ENCODE results near the gene MGLL.
A peak's percentile ranks its signal among the peaks of the same experiment; 100 is the strongest.

Gene MGLL

DNA sequence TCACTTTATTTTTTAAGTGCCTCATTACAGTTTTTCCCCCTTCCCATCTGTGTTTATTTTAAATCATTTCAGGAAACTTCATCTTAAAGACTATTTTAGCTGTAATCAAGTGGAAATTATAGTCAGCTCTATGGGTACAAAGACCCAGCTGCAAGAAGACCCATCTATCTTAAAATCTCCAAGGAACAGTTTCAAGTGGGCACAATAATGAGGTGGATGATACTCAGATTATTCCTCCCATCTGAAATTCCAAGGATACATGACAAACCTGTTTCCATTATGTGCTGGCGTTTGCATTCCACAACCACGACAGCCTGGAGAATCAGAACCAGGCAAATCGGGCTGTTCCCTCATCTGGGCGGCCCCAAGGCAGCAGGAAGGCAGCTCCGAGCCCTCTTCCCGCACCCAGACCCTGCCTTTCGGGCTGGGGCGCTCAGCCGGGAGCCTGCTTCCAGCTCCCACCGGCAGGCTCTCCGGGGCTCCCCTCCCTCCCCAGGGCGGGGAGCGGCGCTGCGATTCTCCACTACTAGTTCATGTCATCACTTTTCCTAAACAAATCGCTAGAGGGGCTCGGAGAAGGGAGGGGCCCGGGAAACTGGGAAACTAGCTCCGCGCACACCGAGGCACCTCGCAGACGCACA, at the start of gene MGLL:
TSS of gene MGLL (minus strand) at position 475 of the 641 bp plus-strand sequence. CDS start at position 278, 197 bp downstream.
- intact Hi-C loops (cut with DNase I): loop anchor here (5.0 to 10.0 kb wide), 2 partner anchors 125 to 133 kb away; no protein-coding TSS in a partner anchor
- peak in 9 of 10 donors; percentile 27 to 94 (median 50) for DNase-seq

DNA sequence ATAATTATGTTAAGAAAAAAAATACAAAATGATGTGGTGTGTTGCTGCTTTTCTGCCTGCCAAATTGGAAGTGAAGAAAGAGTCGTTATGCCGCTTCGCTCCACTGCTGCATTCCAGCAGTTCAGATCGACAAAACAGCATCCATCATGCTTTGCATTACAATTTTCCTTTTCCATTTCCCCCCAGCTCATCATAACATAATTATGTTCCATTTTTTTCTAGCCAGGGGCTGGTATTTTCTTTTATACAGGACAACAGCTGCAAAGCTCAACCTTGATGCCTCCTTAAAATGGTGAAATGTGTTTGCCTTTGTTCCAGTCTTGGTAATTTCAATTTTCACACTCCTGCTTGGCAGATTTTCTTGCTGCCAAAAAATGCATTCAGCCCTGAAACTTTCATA, 47.8 kb upstream of the MGLL start:
- intact Hi-C loops (cut with DNase I): no loop called here
- no peak for DNase-seq

DNA sequence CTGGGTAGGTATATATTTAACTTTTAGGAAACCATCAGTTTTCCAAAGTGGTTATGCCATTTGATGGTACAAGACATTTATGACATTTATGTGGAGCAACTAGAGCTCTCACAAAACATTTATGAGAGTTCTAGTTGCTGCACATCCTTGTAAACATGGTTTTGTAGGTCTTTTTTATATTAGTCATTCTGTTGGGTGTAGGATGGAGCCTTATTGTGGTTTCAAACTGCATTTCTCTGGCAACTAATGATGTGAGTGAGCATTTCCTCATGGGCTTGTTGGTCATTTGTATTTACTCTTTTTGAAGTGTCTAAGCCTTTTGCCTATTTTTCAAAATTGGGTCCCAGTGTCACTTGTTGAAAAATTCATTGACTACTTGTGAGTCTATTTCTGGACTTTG, 45.7 kb upstream of the MGLL start:
- no peak for DNase-seq
- intact Hi-C loops (cut with DNase I): no loop called here

DNA sequence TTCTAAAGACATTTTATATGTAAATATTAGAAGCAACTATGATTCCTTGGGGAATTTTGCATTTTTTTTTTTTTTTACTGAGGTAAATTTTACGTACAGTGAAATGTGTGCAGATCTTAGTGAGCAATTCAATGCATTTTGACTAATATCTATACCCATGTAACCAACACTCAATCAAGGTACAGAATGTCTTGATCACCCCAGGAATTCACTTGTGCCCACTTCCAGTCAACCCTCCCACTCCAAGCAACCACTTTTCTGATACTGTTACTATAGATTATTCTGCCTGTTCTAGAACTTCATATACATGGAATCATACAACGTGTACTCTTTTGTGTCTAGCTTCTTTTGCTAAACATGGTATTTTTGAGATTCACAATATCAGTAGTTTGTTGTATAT, 45.1 kb upstream of the MGLL start:
- DNase-seq: no peak
- intact Hi-C loops (cut with DNase I): no loop called here

DNA sequence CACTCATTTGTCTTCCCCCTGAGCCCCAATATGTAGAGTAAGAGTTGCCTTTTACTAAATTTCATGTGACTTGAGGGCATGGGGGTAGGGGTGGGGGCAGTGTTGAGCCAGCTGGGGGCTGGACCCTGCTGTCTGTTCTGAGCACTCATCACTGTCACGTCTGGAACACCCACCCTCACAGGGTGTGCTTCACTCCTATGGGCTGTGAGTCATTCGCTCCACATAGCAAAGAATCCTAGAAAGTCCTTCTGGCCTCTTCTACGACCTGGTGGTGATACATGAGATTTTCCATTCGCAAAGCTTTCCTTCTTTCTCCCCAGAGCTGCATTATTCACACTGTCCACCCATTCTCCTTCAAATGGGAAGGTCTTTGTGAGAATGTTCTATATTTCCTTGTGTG, 43.6 kb upstream of the MGLL start:
- intact Hi-C loops (cut with DNase I): no loop called here
- no peak for DNase-seq

DNA sequence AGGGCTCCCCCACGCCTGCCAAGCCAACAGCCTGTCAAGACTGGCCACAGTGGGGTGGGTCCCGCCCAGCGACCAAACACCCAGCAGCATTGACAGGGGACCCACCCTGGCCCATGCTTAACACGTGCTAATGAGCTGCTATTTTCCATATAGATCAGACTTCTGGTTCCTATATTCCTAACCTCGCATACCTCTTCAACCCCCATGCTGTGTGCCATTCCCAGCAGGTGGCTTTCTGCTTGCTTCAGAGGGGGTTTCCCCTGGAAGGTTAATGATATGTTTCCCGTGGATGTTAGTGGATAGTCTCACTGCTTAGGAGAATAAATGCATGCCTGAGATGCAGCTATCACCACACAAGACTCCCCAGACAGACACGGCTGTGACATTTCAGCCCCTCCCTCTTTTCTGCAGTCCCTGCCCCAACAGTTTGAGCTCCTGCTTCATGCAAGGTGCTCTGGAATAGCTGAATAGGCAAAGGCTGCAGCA, 37.9 kb upstream of the MGLL start:
- intact Hi-C loops (cut with DNase I): no loop called here
- no peak for DNase-seq

- no peak for DNase-seq
- intact Hi-C loops (cut with DNase I): no loop called here
Measured at GRCh38 chr3:127859730-127860129, 37.4 kb upstream of the MGLL start.

DNA sequence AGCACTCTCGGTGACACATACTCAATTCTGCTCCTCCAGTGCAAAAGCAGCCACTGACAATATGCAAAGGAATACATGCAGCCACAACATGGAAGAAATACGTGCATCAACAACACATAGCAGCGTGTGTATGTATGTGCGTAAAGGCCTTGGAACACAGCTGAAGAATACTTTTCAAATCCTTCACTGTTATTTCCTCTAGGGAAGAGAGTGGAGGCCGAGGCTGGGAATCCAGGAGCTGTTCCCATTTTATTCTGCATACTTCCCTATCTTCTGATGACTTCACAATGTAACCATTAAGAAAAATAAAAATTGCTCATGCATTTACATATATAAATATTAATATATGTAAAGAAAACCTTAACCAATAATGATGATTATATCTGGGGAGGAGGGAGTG, 36.6 kb upstream of the MGLL start:
- DNase-seq: no peak
- intact Hi-C loops (cut with DNase I): no loop called here

DNA sequence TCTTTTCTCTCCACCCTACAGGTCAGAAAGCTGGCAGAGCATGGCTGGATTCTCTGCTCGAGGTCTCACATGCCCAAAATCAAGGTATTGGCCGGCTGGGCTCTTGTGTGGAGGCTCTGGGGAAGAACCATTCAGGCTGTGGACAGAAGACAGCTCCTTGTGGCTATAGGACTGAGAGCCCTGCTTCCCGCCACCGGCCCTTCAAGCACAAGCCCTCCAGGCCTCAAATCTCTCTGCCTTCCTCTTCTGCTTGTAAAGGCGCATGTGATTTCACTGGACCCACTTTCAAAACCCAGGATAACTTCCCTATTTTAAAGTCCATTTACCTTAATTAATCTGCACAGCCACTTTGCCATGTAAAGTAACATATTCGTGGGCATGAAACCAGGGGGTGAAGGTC, 36.2 kb upstream of the MGLL start:
- DNase-seq: no peak
- intact Hi-C loops (cut with DNase I): no loop called here

DNA sequence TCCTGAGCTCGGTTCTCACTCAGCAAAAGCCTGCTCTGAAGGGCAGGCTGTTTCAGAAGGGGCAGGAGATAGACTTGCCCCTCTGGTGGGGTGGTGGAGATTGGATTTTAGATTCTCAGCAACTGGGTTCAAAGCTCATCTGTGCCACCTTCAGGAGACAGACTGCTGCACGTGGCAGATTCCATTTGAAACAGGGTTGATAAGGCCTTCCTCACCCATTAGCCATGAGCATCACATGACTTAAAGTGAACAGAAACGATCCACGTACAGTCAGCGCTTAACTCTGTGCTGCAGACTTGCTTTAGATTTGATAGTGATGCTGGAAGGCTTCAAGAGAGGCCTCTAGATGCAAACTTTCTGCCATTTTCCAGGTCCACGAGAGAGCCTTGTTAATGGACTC, 35.0 kb upstream of the MGLL start:
- intact Hi-C loops (cut with DNase I): no loop called here

GRCh38 chr3:127856801-127857200, 34.5 kb upstream of the MGLL start:
- no peak for DNase-seq

More for the DNA sequence above, 35.0 kb upstream of the MGLL start:
- DNase-seq: no peak

DNA sequence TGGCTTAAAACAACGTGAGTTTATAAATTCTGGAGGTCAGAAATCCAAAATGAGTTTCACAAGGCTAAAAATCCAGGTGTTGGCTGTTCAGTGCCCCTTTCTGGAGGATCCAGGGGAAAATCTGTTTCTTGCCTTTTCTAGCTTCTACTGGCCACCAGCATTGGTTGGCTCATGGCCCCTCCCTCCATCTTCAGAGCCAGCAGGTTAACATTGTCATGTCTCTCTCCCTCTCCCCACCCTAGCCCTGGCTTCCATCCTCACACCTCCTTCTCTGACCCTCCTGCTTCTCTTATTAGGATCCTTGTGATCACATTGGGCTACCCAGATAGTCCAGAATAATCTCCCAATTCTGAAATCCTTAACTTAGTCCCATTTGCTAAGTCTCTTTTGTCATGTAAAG, 32.9 kb upstream of the MGLL start:
- intact Hi-C loops (cut with DNase I): no loop called here
- no peak for DNase-seq

More at GRCh38 chr3:127856801-127857200, 34.5 kb upstream of the MGLL start:
- intact Hi-C loops (cut with DNase I): no loop called here

DNA sequence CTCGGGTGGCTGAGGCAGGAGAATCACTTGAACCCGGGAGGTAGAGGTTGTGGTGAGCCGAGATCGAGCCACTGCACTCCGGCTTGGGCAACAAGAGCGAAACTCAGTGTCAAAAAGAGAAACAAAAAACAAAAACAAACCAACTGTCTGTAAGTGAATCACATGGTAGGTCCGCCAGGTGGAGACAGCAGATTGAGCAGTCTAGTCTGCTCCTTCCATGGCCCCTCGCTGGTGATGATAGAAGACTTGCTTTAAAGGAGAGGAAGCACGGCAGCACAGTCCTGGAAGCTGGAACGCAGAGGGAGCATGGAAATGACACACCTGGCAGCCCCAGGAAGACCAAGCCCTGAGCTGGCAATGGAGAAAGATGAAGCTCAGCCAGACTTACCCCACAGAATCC, 31.4 kb upstream of the MGLL start:
- intact Hi-C loops (cut with DNase I): no loop called here
- no peak for DNase-seq

- DNase-seq: no peak
- intact Hi-C loops (cut with DNase I): no loop called here
Measured at GRCh38 chr3:127851899-127852298, 29.6 kb upstream of the MGLL start.

GRCh38 chr3:127849368-127849767, 27.1 kb upstream of the MGLL start:
- intact Hi-C loops (cut with DNase I): no loop called here

DNA sequence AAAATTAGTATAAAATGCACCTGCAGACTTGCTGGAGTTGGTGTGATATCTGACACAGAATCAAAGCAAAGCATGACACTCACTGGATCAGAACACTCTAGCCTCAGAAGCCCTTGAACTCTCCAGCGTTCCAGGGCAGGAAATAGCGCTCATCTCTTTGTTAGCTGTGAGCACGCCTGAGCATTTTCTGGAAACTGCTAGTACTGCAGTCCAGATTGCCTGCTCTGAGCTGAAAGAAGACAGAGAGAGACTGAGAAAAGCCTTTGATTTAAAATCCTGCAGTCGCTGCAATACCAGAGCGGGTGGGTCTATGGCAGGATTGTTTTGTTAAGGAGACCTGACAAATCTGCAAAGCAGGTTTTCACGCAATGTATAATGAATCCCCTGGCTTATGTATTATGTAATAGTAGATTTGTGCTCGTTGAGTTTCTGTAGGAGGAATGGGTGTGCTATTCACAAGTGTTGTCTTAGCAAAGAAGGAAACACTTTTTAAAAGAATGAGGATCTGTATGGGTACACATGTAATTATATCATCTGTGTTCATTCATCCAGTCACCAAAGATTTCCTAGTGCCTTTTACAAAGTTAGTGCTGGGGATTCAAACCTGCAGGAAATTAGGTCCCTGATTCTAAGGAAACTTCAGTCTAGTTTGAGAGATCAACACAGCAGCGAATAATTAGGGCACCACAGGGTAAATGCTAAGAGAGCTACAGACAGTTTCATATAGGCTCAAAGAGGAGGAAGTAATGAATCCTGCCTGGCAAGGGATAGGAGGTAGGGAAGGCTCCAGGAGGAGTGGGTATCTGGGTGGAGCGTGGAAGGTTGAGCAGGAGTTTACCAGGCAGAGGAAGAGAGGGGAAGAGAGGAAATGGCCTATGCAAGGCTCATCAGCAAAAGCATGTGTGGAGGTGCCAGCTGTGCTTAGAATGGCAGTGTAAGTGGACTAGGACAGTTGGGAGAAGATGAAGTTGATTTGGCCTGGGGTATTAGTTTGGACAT, 26.1 kb upstream of the MGLL start:
- peak in 8 of 10 donors; percentile 26 to 90 (median 62) for DNase-seq
- intact Hi-C loops (cut with DNase I): no loop called here

More at GRCh38 chr3:127849368-127849767, 27.1 kb upstream of the MGLL start:
- DNase-seq: peak in 4 of 10 donors; percentile 17 to 81 (median 26)

DNA sequence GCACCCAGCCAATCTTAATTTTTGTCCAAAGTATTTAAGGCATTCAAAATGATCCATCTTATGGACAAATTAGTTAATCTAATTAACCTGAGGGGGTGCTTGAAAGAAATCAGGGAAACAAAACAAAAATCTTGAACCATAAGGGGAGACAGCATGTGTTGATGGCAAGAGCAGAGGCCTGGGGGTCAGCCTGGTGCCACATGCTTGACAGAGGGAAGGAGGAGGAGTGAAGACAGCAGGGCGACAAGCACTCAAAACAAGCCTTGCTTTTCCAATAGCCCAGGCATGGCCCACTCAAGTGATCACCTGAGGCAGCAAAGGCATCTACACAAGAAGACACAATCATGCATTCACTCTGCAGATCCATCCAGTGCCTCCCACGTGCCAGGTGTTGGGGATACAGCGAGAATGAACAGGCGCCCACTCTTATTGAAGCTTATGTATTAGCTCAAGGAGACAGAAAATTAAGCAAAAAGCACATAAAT, 25.0 kb upstream of the MGLL start:
- intact Hi-C loops (cut with DNase I): no loop called here
- peak in 1 of 10 donors; percentile 64 for DNase-seq

GRCh38 chr3:127846576-127846975, 24.3 kb upstream of the MGLL start:
- DNase-seq: no peak
- intact Hi-C loops (cut with DNase I): no loop called here

DNA sequence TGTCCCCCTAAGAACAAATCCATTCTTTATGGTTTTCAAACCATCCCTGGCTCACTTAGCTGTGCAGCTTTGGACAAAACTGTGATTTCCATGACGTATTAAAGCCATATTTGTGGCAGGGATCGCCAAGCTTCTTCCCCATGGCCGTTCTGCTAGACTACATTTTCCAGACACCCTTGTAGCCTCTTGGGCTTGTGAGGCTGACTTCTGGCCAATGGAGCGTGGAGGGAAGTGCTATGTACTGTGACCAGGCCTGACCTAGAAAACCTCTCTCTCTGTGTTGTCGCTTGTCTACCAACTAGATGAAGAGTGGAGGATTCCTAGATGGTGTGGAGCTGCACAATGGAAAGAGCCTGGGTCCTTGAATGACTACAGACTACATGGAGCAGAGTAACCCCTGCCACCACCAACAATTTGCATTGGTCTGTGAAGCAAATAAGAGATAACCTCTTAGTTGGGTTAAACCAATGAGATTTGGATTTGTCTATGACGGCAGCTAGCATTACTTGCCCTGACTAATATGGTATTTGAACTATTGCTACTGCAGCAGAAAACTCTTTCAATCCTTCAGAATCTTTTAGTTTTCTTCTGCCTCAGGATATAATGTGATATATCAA, 22.1 kb upstream of the MGLL start:
- DNase-seq: no peak
- intact Hi-C loops (cut with DNase I): no loop called here

DNA sequence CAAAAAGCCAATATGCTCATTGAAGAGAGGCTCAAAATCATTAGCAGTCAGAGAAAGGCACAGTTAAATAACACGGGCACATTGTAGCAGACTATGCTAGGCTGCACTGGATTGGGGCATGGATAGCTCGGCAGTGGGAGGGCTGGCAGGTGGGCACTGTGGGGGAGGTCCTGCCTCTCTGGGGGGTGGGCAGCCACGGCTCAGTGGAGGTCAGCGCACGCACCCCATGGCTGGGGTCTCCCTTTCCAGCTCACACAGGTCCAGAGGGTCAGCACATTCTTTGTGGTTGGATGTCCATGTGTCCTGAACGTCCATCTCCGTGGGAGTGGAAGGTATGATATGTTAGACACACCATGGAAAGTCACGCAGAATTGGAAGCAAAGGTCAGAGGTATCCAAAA, 18.4 kb upstream of the MGLL start:
- intact Hi-C loops (cut with DNase I): no loop called here
- DNase-seq: no peak

DNA sequence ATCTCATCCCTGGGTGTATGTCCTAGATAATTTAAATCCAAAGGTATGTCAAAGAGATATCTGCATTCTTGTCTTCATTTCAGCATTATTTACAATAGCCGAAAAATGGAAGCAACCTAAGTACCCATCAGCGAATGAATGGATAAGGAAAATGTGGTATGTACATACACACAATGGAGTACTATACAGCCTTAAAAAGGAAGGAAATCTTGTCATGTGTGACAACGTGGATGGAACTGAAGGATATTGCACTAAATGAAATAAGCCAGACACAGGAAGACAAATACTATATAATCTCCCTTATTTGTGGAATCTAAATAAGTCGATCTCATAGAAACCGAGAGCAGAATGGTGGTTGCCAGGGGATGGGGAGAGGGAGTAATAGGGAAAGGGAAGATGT, 16.8 kb upstream of the MGLL start:
- DNase-seq: no peak
- intact Hi-C loops (cut with DNase I): no loop called here
